GM23248 (cell line): ENCODE measurements around the gene MAP2K1. TPM values are rescaled to one million over a fixed set of nuclear protein-coding genes. Genes with fewer than 3 reads are reported as not detected.

Experiments
- DNase-seq: peaks from one replicate; pipeline ENCODE4 v3.0.0-alpha.2; 2015
- H2AFZ ChIP-seq: fragments of 200-600 bp; sonication (generic); 2 replicates; pipeline ENCODE4 v1.6.1; 2016; ENCODE audit warnings: antibody characterized with exemption
- H3F3A ChIP-seq: fragments of 200-600 bp; sonication (generic); 2 replicates; pipeline ENCODE4 v1.6.1; 2016; ENCODE audit warnings: mild to moderate bottlenecking, antibody characterized with exemption, mixed run types; ENCODE audit not compliant: insufficient read depth
- H3K27ac ChIP-seq: fragments of 200-600 bp; sonication (generic); 2 replicates; pipeline ENCODE4 v1.5.1; 2016; ENCODE audit warnings: mild to moderate bottlenecking
- H3K27me3 ChIP-seq: fragments of 200-600 bp; sonication (generic); replicated peaks from 2 replicates; pipeline ENCODE4 v1.6.1; 2016; ENCODE audit warnings: mild to moderate bottlenecking; ENCODE audit not compliant: insufficient read depth
- H3K36me3 ChIP-seq: fragments of 200-600 bp; sonication (generic); 2 replicates; pipeline ENCODE4 v1.6.1; 2016; ENCODE audit warnings: low read depth, mild to moderate bottlenecking
- H3K4me1 ChIP-seq: fragments of 200-600 bp; sonication (generic); 2 replicates; pipeline ENCODE4 v1.6.1; 2016; ENCODE audit warnings: mild to moderate bottlenecking; ENCODE audit not compliant: insufficient read depth
- H3K4me2 ChIP-seq: fragments of 200-600 bp; sonication (generic); one replicate; pipeline ENCODE4 v1.6.1; 2016; ENCODE audit warnings: mild to moderate bottlenecking; ENCODE audit not compliant: unreplicated experiment
- H3K4me3 ChIP-seq: fragments of 200-600 bp; sonication (generic); 2 replicates; pipeline ENCODE4 v1.5.1; 2016; ENCODE audit warnings: mild to moderate bottlenecking
- H3K79me2 ChIP-seq: fragments of 200-600 bp; sonication (generic); 2 replicates; pipeline ENCODE4 v1.6.1; 2016; ENCODE audit warnings: mild to moderate bottlenecking; ENCODE audit not compliant: insufficient read depth
- H3K9ac ChIP-seq: fragments of 200-600 bp; sonication (generic); 2 replicates; pipeline ENCODE4 v1.6.1; 2016; ENCODE audit warnings: mild to moderate bottlenecking
- H3K9me2 ChIP-seq: fragments of 200-600 bp; sonication (generic); 2 replicates; pipeline ENCODE4 v1.6.1; 2016; ENCODE audit warnings: mixed run types, mild to moderate bottlenecking, moderate library complexity; ENCODE audit not compliant: insufficient read depth
- H3K9me3 ChIP-seq: fragments of 200-600 bp; sonication (generic); one replicate; pipeline ENCODE4 v1.6.1; 2017; ENCODE audit warnings: low read depth
- H4K20me1 ChIP-seq: fragments of 200-600 bp; sonication (generic); 2 replicates; pipeline ENCODE4 v1.6.0; 2016; ENCODE audit not compliant: insufficient read depth
- EZH2 ChIP-seq: fragments of 200-600 bp; sonication (generic); IDR thresholded peaks from 2 replicates; pipeline ENCODE4 v1.6.1; 2018; ENCODE audit warnings: antibody characterized with exemption, mild to moderate bottlenecking; ENCODE audit not compliant: insufficient read depth, poor library complexity, severe bottlenecking
- EZH2phosphoT487 ChIP-seq: fragments of 200-600 bp; sonication (generic); IDR thresholded peaks from 2 replicates; pipeline ENCODE4 v1.6.1; 2018; ENCODE audit warnings: antibody characterized with exemption, moderate library complexity, mild to moderate bottlenecking, low read depth; ENCODE audit not compliant: insufficient read depth
- WGBS, 2 experiments: methylation state at CpG; one replicate each; pipeline ENCODE4 v1.1.6; 2015 to 2017; ENCODE audit warnings: low lambda C conversion rate in 2 of 2, low coverage in 1 of 2; ENCODE audit errors: missing lambda C conversion rate in 2 of 2; 5-methylcytosine and 5-hydroxymethylcytosine counted together
- in situ Hi-C: fragments of 300-500 bp; cut with MboI; formaldehyde crosslinking; loops from 2 replicates; pipeline ENCODE4 v1.15.0; 2020
- polyA plus RNA-seq: library from polyadenylated mRNA; unstranded; fragments of >200 nt; fragmentation: Nextera tagmentation; extraction: Ambion mirVana; gene quantifications from 2 replicates; pipeline ENCODE4 v1.2.1, GENCODE V29; 2016
- total RNA-seq: library from RNA; depleted of rRNA; stranded (reverse); fragments of >200 nt; shearing (Covaris generic); gene quantifications from 2 replicates; pipeline ENCODE4 v1.2.3, GENCODE V29; 2014

The MAP2K1 gene
- total and polyA plus RNA-seq, 2 experiments from 2014 or later = 55.7 to 56.2 TPM

DNA sequence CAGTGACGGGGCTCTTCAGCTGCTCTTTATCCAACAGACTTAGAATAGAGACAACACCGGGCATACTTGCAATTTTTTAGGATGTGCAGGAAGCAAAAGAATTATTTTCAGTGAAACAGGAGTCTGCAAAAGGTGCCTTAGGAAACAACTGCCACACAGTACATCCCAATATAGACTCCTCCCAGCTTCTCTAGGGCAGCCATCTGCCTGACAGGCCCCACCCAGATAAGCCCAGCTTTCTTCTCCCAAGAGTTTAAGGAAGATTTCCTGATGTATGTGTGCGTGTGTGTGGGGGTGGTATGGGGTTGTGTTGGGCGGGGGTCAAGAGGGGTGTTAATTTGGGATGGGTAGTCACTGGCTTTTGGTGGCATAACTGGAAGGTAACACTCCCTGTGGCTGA lies 21.5 kb downstream of the MAP2K1 start:
- H3K9ac ChIP-seq = no peak overlapping the region
- no peak overlapping the region for H3K4me3 ChIP-seq
- no peak overlapping the region for H3K4me2 ChIP-seq
- H3K27me3 ChIP-seq = no peaks in the 10 kb centered on the region
- H4K20me1 ChIP-seq = peaks cover 17% of the 10 kb centered on the region; the same call in 1 of the 2 replicates
- 84 to 90% methylated on average over 4 of the region's 4 CpGs for WGBS, 2 experiments
- TF ChIP-seq EZH2phosphoT487 = no peak
- TF ChIP-seq EZH2 = no peak
- H3K27ac ChIP-seq = no peak overlapping the region
- 0 out of 2 replicates have a peak, but pooled peaks cover 7% of the 10 kb centered on the region for H3F3A ChIP-seq
- H2AFZ ChIP-seq = no peak overlapping the region
- no peaks in the 10 kb centered on the region for H3K9me2 ChIP-seq
- no peak for DNase-seq
- peaks cover 100% of the 10 kb centered on the region for H3K79me2 ChIP-seq
- in situ Hi-C loops = no loop called here
- no peaks in the 10 kb centered on the region for H3K36me3 ChIP-seq
- H3K4me1 ChIP-seq = peaks cover 14% of the 10 kb centered on the region
- no peaks in the 10 kb centered on the region for H3K9me3 ChIP-seq

DNA sequence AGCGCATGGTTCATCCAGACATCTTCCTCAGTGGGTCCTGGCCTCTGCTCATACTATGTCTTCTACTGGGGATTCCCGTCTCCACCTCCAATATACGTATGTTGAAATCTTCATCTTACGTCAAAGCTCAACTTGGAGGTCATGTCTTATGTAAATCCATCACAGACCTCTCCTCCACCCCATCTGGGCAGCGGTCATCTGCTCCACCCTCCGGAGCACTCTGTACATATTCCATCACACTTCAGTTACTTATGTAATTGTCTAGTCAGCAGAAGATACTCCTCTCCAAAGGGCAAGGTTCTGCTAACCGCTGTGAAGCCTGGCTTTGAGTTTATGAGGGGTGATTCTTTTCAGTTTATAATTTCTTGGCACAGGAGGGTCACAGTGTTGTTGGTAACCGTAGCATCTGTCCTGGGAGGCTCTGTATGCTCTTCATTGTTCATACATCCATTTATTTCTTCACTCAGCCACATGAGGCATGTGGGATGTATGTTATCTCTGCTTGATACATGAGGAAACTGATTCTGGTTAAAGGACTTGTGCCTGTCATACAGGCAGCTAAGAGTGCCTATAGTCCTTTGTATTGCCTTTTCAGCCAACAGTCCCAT lies 22.1 kb downstream of the MAP2K1 start:
- WGBS, 2 experiments = 86 to 90% methylated on average over 8 of the region's 8 CpGs
- no peaks in the 10 kb centered on the region for H3K36me3 ChIP-seq
- H3K9ac ChIP-seq = no peak overlapping the region
- H3K27me3 ChIP-seq = no peaks in the 10 kb centered on the region
- no peak overlapping the region for H3K4me3 ChIP-seq
- H3F3A ChIP-seq = 0 out of 2 replicates have a peak, but pooled peaks cover 7% of the 10 kb centered on the region
- H4K20me1 ChIP-seq = peaks cover 14% of the 10 kb centered on the region; the same call in 1 of the 2 replicates
- no peak overlapping the region for H2AFZ ChIP-seq
- TF ChIP-seq EZH2phosphoT487 (no peak), EZH2 (no peak)
- in situ Hi-C loops = no loop called here
- no peaks in the 10 kb centered on the region for H3K9me3 ChIP-seq
- DNase-seq = no peak
- no peak overlapping the region for H3K4me2 ChIP-seq
- H3K9me2 ChIP-seq = no peaks in the 10 kb centered on the region
- peaks cover 100% of the 10 kb centered on the region for H3K79me2 ChIP-seq
- peaks cover 14% of the 10 kb centered on the region for H3K4me1 ChIP-seq
- H3K27ac ChIP-seq = no peak overlapping the region

DNA sequence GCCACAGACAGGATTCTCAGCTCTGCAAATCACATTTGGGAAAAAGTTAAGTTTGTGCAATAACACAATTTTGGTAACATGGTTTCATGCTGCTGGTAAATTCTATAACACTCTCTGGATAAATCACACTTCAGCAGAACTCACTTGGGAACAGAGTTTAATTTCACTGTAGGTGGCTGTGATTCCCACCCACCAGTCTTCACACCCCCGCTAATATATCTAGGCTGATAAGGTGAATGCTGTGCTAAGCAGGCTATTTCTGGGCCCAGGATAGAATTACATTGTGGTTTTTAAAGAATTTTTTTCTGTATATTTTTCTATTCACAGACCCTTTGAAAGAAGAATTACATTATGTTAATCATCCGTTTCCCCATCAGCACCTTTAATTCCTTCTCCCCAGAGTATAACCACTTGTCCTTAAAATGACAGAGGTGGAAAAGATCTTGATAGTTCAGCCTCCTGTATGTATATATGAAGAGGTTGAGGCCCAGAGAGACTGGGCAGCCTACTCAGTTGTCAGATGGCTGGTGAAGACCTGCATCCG lies 22.9 kb downstream of the MAP2K1 start:
- H4K20me1 ChIP-seq = peaks cover 16% of the 10 kb centered on the region; the same call in 1 of the 2 replicates

DNA sequence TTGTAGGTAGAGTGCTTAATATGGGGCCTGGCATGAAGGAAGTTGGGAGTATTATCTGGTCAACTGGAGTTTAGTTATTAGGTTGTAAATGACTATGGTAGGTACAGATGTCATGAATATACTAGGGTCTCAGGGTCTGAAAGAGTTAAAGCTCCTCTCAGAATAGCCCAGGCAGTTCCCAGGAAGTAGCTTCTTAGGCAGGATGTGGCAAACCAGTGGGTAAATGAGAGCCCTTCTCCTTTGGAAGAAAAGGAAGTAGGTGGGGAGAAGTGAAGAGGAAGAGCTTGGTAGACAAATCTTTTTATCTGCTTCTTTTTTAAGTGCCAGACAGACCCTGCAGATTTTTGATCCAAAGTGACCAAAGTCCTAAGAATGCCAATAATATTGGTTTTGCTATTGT lies 24.5 kb downstream of the MAP2K1 start:
- no peak overlapping the region for H3K9ac ChIP-seq
- in situ Hi-C loops = no loop called here
- no peaks in the 10 kb centered on the region for H3K9me2 ChIP-seq
- TF ChIP-seq EZH2 (no peak), EZH2phosphoT487 (no peak)
- 0 out of 2 replicates have a peak, but pooled peaks cover 1% of the 10 kb centered on the region for H3F3A ChIP-seq
- no peaks in the 10 kb centered on the region for H3K9me3 ChIP-seq
- no peak overlapping the region for H3K4me3 ChIP-seq
- no peaks in the 10 kb centered on the region for H3K27me3 ChIP-seq
- DNase-seq = no peak
- H3K4me2 ChIP-seq = no peak overlapping the region
- H4K20me1 ChIP-seq = peaks cover 16% of the 10 kb centered on the region; the same call in 1 of the 2 replicates
- peaks cover 100% of the 10 kb centered on the region for H3K79me2 ChIP-seq
- no peak overlapping the region for H3K27ac ChIP-seq
- H3K36me3 ChIP-seq = no peaks in the 10 kb centered on the region
- 0 out of 2 replicates have a peak, but pooled peaks cover 3% of the 10 kb centered on the region for H3K4me1 ChIP-seq
- H2AFZ ChIP-seq = no peak overlapping the region

More for the DNA sequence above, 22.9 kb downstream of the MAP2K1 start:
- Histone ChIP-seq H3K27me3 (no peaks in the 10 kb centered on the region), H3K36me3 (no peaks in the 10 kb centered on the region), H3F3A (0 out of 2 replicates have a peak, but pooled peaks cover 7% of the 10 kb centered on the region), H3K27ac (no peak overlapping the region), H3K9me2 (no peaks in the 10 kb centered on the region), H2AFZ (no peak overlapping the region), H3K79me2 (peaks cover 100% of the 10 kb centered on the region), H3K4me2 (no peak overlapping the region), H3K4me3 (no peak overlapping the region), H3K9me3 (no peaks in the 10 kb centered on the region), H3K4me1 (peaks cover 14% of the 10 kb centered on the region), H3K9ac (no peak overlapping the region)
- WGBS, 2 experiments = 93 to 95% methylated on average over 3 of the region's 3 CpGs
- in situ Hi-C loops = no loop called here
- DNase-seq = no peak
- TF ChIP-seq EZH2 = no peak
- TF ChIP-seq EZH2phosphoT487 = no peak
